K562 (cell line): ENCODE results near the gene ARHGAP42. TPM values are rescaled to one million over a fixed set of nuclear protein-coding genes. Genes with fewer than 3 reads are reported as not detected.

ENCODE experiments used
- ATAC-seq: fragments of 200-7000 bp; cut with Tn5 transposase; 3 replicates; pipeline ENCODE4 v1.9.1; 2020; ENCODE audit warnings: moderate library complexity
- BruUV-seq: library from RNA; stranded (reverse); fragments of 400-500 nt; replicated peaks from 2 replicates; lab custom pipeline; 2021; lab: Mats Ljungman, UMichigan
- CTCF ChIA-PET: fragments of 300-600 bp; formaldehyde crosslinking; extraction: SDS; loops from one replicate; lab custom pipeline; 2021; ENCODE audit warnings: low intra/inter-chr PET ratio; lab: Yijun Ruan, JAX
- POLR2A ChIA-PET: fragments of 300-600, 350-650 bp; sonication (Branson Sonifier 250); formaldehyde crosslinking; extraction: SDS; loops from one replicate; lab custom pipeline; 2021; ENCODE audit warnings: antibody characterized with exemption, inconsistent platforms; lab: Yijun Ruan, JAX
- DNase-seq, 4 experiments: peaks; one replicate each; pipeline versions ENCODE4 v3.0.0 to v3.0.0-alpha.2; 2011 to 2018; ENCODE audit warnings: low spot score in 3 of 4, mixed read lengths in 3 of 4; ENCODE audit errors: extremely low read depth in 1 of 4
- FAIRE-seq: peaks from 2 replicates; lab custom pipeline; 2011; peaks lifted over from hg19 to GRCh38; lab: Jason Lieb, UNC
- H2AFZ ChIP-seq: 2 replicates; pipeline ENCODE4 v1.6.0; 2011; ENCODE audit warnings: low read depth, low read length, control low read depth, inconsistent platforms
- H3K27ac ChIP-seq: fragments of 200-600 bp; 3 replicates; pipeline ENCODE4 v1.8.0; 2011; ENCODE audit warnings: low read depth, mild to moderate bottlenecking, control low read depth, inconsistent platforms, low read length, moderate library complexity, mixed read lengths; ENCODE audit errors: extremely low read depth
- H3K27me3 ChIP-seq, 2 experiments: fragments of 300-600 bp in 1 of 2; 2 replicates in 1 of 2; 3 replicates in 1 of 2; pipeline versions ENCODE4 v1.6.0 to v1.8.0; 2011; ENCODE audit warnings: inconsistent platforms in 2 of 2, low read length in 2 of 2, mild to moderate bottlenecking in 1 of 2, mixed read lengths in 1 of 2, moderate library complexity in 1 of 2; ENCODE audit not compliant: control insufficient read depth in 2 of 2, insufficient read depth in 2 of 2
- H3K36me3 ChIP-seq: fragments of 300-600 bp; 3 replicates; pipeline ENCODE4 v1.8.0; 2011; ENCODE audit warnings: mild to moderate bottlenecking, low read length, inconsistent platforms; ENCODE audit not compliant: control insufficient read depth, insufficient read depth
- H3K4me1 ChIP-seq, 2 experiments: fragments of 200-600 bp in 1 of 2; replicated peaks in 1 of 2; 2 replicates in 1 of 2; 3 replicates in 1 of 2; pipeline versions ENCODE4 v1.5.1 to v1.8.0; 2011; ENCODE audit warnings: inconsistent platforms in 2 of 2, low read length in 2 of 2, mild to moderate bottlenecking in 1 of 2, mixed read lengths in 1 of 2, moderate library complexity in 1 of 2; ENCODE audit not compliant: control insufficient read depth in 2 of 2, insufficient read depth in 2 of 2
- H3K4me2 ChIP-seq: 2 replicates; pipeline ENCODE4 v1.6.1; 2011; ENCODE audit warnings: low read length, control low read depth, inconsistent platforms, mixed read lengths; ENCODE audit not compliant: insufficient read depth
- H3K4me3 ChIP-seq: fragments of 200-600 bp; sonication (generic), shearing (Covaris generic); 2 replicates; pipeline ENCODE4 v1.5.1; 2016; ENCODE audit warnings: control low read depth, inconsistent platforms
- H3K79me2 ChIP-seq: fragments of 200-600 bp; 3 replicates; pipeline ENCODE4 v1.8.0; 2011; ENCODE audit warnings: low read length, inconsistent platforms; ENCODE audit not compliant: control insufficient read depth, insufficient read depth
- H3K9ac ChIP-seq, 2 experiments: 2 replicates each; pipeline versions ENCODE4 v1.6.0 to v1.6.1; 2011; ENCODE audit warnings: low read depth in 2 of 2, low read length in 2 of 2, control low read depth in 1 of 2, inconsistent platforms in 1 of 2, mild to moderate bottlenecking in 1 of 2, mixed read lengths in 1 of 2; ENCODE audit not compliant: insufficient read depth in 1 of 2
- H3K9me1 ChIP-seq: one replicate; pipeline ENCODE4 v1.6.0; 2011; ENCODE audit warnings: inconsistent platforms, mild to moderate bottlenecking, low read length, moderate library complexity; ENCODE audit not compliant: control insufficient read depth, insufficient read depth
- H3K9me3 ChIP-seq: replicated peaks from 2 replicates; pipeline ENCODE4 v1.5.1; 2011; ENCODE audit warnings: low read depth, low read length, inconsistent platforms; ENCODE audit not compliant: control insufficient read depth, insufficient read depth
- H4K20me1 ChIP-seq: replicated peaks from 2 replicates; pipeline ENCODE4 v1.6.1; 2011; ENCODE audit warnings: low read length, inconsistent platforms, mixed read lengths; ENCODE audit not compliant: control insufficient read depth, insufficient read depth
- CBX5 ChIP-seq: IDR thresholded peaks from 2 replicates; pipeline ENCODE4 v1.6.1; 2014; ENCODE audit warnings: low read depth, borderline replicate concordance
- CEBPB ChIP-seq: fragments of 450-650 bp; IDR thresholded peaks from 2 replicates; pipeline ENCODE4 v1.6.1; 2016; ENCODE audit warnings: missing genetic modification characterization, missing compliant biosample characterization
- DACH1 ChIP-seq: fragments of 450-650 bp; IDR thresholded peaks from 2 replicates; pipeline ENCODE4 v1.6.1; 2018; ENCODE audit not compliant: partially characterized antibody
- DNMT1 ChIP-seq: fragments of 450-650 bp; IDR thresholded peaks from 2 replicates; pipeline ENCODE4 v1.6.1; 2016; ENCODE audit warnings: antibody characterized with exemption, mild to moderate bottlenecking
- HOXB6 ChIP-seq: fragments of 250-450 bp; sonication (Bioruptor Pico); IDR thresholded peaks from 2 replicates; pipeline ENCODE4 v1.5.1; 2022; ENCODE audit warnings: mild to moderate bottlenecking, borderline replicate concordance
- MEF2A ChIP-seq: IDR thresholded peaks from 2 replicates; pipeline ENCODE4 v1.6.1; 2011; ENCODE audit warnings: low read depth, mild to moderate bottlenecking, low read length, moderate library complexity; ENCODE audit not compliant: control insufficient read depth
- MYBL2 ChIP-seq, 2 experiments: fragments of 450-650 bp in 1 of 2; sonication (generic) in 1 of 2; formaldehyde crosslinking in 1 of 2; IDR thresholded peaks; 2 replicates each; pipeline versions ENCODE4 v1.6.1 to v1.8.1; 2017 to 2022; ENCODE audit warnings: borderline replicate concordance in 1 of 2, inconsistent platforms in 1 of 2, low read depth in 1 of 2, mild to moderate bottlenecking in 1 of 2, missing genetic modification reagents in 1 of 2, moderate library complexity in 1 of 2
- RAD21 ChIP-seq, 2 experiments: fragments of 250-450 bp in 1 of 2; fragments of 450-650 bp in 1 of 2; sonication (Bioruptor Pico) in 1 of 2; formaldehyde crosslinking in 1 of 2; IDR thresholded peaks in 1 of 2; conservative IDR thresholded peaks in 1 of 2; 2 replicates each; pipeline versions ENCODE4 v1.4.0 to v1.8.0; 2020 to 2022; ENCODE audit warnings: mild to moderate bottlenecking in 2 of 2, moderate library complexity in 1 of 2
- RBBP5 ChIP-seq: fragments of 200-600 bp; sonication (generic); IDR thresholded peaks from 2 replicates; pipeline ENCODE4 v1.6.1; 2012; ENCODE audit warnings: borderline replicate concordance, mild to moderate bottlenecking, low read length, control low read depth, inconsistent platforms; ENCODE audit not compliant: insufficient read depth, poor library complexity, severe bottlenecking
- RBM15 ChIP-seq: fragments of 200-400 bp; formaldehyde crosslinking; IDR thresholded peaks from 2 replicates; pipeline ENCODE4 v1.6.1; 2018; ENCODE audit warnings: mild to moderate bottlenecking, low read length, moderate library complexity; ENCODE audit not compliant: insufficient read depth
- SOX6 ChIP-seq: fragments of 450-650 bp; IDR thresholded peaks from 2 replicates; pipeline ENCODE4 v1.6.1; 2014; ENCODE audit warnings: mild to moderate bottlenecking
- TEAD2 ChIP-seq: fragments of 450-650 bp; IDR thresholded peaks from 2 replicates; pipeline ENCODE4 v1.6.1; 2016; ENCODE audit warnings: missing genetic modification characterization, control low read depth, missing compliant biosample characterization
- ZBTB9 ChIP-seq: fragments of 450-650 bp; formaldehyde crosslinking; IDR thresholded peaks from 2 replicates; pipeline ENCODE4 v1.4.0; 2020; ENCODE audit warnings: mild to moderate bottlenecking, moderate library complexity
- ZNF239 ChIP-seq: fragments of 250-450 bp; sonication (Bioruptor Pico); IDR thresholded peaks from 2 replicates; pipeline ENCODE4 v1.4.0; 2020; ENCODE audit warnings: mild to moderate bottlenecking
- ZNF3 ChIP-seq: fragments of 250-450 bp; sonication (Bioruptor Pico); IDR thresholded peaks from 2 replicates; pipeline ENCODE4 v1.5.0; 2021; ENCODE audit warnings: mild to moderate bottlenecking, moderate library complexity
- ZNF408 ChIP-seq: fragments of 250-450 bp; sonication (Bioruptor Pico); IDR thresholded peaks from 2 replicates; pipeline ENCODE4 v1.4.0; 2020; ENCODE audit warnings: low read depth, mild to moderate bottlenecking, moderate library complexity
- WGBS: fragments of 100-300 bp; shearing (Covaris generic); methylation state at CpG from one replicate; pipeline ENCODE4 v1.1.6; 2016; ENCODE audit warnings: low coverage, mixed read lengths; ENCODE audit not compliant: insufficient coverage; ENCODE audit errors: missing lambda C conversion rate; 5-methylcytosine and 5-hydroxymethylcytosine counted together
- in situ Hi-C: fragments of 300-500 bp; cut with MboI; formaldehyde crosslinking; loops from 4 replicates; pipeline ENCODE4 v1.15.0; 2018; ENCODE audit warnings: inconsistent platforms, mixed read lengths
- intact Hi-C: fragments of 100-400 bp; cut with micrococcal nuclease; formaldehyde crosslinking; loops from 2 replicates; pipeline ENCODE4 v1.14.2; 2022
- polyA plus RNA-seq, 8 experiments: library from polyadenylated mRNA; depleted of rRNA in 4 of 8; stranded (reverse) in 5 of 8; unstranded in 3 of 8; fragments of >200 nt; fragmentation: Nextera tagmentation in 2 of 8; fragmentation: Illumina TruSeq in 1 of 8; extraction: Ambion mirVana in 2 of 8; extraction: Trizol in 1 of 8; gene quantifications; 2 replicates each; pipeline versions ENCODE4 v1.2.1 to v1.2.3, GENCODE V29; 2011 to 2014; ENCODE audit warnings: inconsistent platforms in 1 of 8, missing spikeins in 1 of 8
- total RNA-seq, 7 experiments: library from RNA; depleted of rRNA in 6 of 7; stranded (reverse); fragments of >200 nt in 6 of 7; fragmentation: Illumina TruSeq in 2 of 7; extraction: Trizol in 2 of 7; gene quantifications; 2 replicates each; pipeline versions ENCODE4 v1.2.1 to v1.2.3, GENCODE V29; 2011 to 2021; ENCODE audit warnings: low replicate concordance in 1 of 7

The ARHGAP42 gene
- total and polyA plus RNA-seq, 9 of the 15 experiments (the other 6 are each of a cell fraction or from before 2014, with no cell fraction given), result 0.95 to 6.1 (median 2.4) TPM

GRCh38 chr11:100663583-100663982 lies 23.5 kb upstream of the ARHGAP42 start:
- no peaks in the 10 kb centered on the region for H3K9me3 ChIP-seq
- ATAC-seq, result no peak
- no peak for TF ChIP-seq CBX5
- no peak for TF ChIP-seq SOX6
- TF ChIP-seq ZNF408 (CRISPR knock-in tag), result no peak
- no peak for TF ChIP-seq DACH1
- no peak for TF ChIP-seq TEAD2
- TF ChIP-seq ZNF3, result no peak
- no peak for TF ChIP-seq DNMT1
- TF ChIP-seq RAD21 (CRISPR knock-in tag; conservative IDR thresholded peaks at IDR 0.05 in 1 of 2, IDR thresholded peaks at IDR 0.05 in 1 of 2), result no peak
- no peak for TF ChIP-seq RBM15
- no peak for TF ChIP-seq HOXB6 (CRISPR knock-in tag)
- TF ChIP-seq CEBPB (tag), result no peak
- TF ChIP-seq ZNF239, result no peak
- no peak for TF ChIP-seq RBBP5
- no peak for TF ChIP-seq MEF2A
- no peak for TF ChIP-seq MYBL2 (IDR thresholded peaks at IDR 0.05; ENCODE audit: low read depth)
- no peak for TF ChIP-seq MYBL2 (CRISPR knock-in tag; IDR thresholded peaks at IDR 0.05; ENCODE audit: borderline replicate concordance)
- TF ChIP-seq ZBTB9 (CRISPR knock-in tag), result no peak
- TF ChIP-seq, all 486 proteins: peak for 0
- no peak for DNase-seq
- H3K4me2 ChIP-seq, result no peak overlapping the region
- ChIA-PET POLR2A (interaction anchor here (0.7 kb wide), 1 partner anchor 12 kb away, joined by 3 read pairs; no protein-coding TSS in a partner anchor), CTCF (no interaction called here)
- BruUV-seq, result no TSS peak
- H3K27me3 ChIP-seq, result no peaks in the 10 kb centered on the region
- no peaks in the 10 kb centered on the region for H3K9me1 ChIP-seq
- in situ Hi-C loops (no loop called here), intact Hi-C loops (no loop called here)
- H2AFZ ChIP-seq, result no peak overlapping the region
- WGBS, result 22% methylated on average over 1 of the region's 1 CpG
- no peaks in the 10 kb centered on the region; a peak in 1 of 5 replicates for H3K4me1 ChIP-seq
- H4K20me1 ChIP-seq, result no peaks in the 10 kb centered on the region
- no peak overlapping the region for H3K27ac ChIP-seq
- no peak for FAIRE-seq
- no peaks in the 10 kb centered on the region for H3K79me2 ChIP-seq
- H3K4me3 ChIP-seq, result no peak overlapping the region
- H3K36me3 ChIP-seq, result no peaks in the 10 kb centered on the region
- H3K9ac ChIP-seq, result no peak overlapping the region
